Aorta (tissue), 5 donors: ENCODE measurements around the gene ICAM5. TPM values are rescaled to one million over a fixed set of nuclear protein-coding genes. Genes with fewer than 3 reads are reported as not detected.

ENCODE experiments used
- ATAC-seq: fragments of 200-7000 bp; cut with Tn5 transposase; one replicate; pipeline ENCODE4 v1.9.1; 2022; ENCODE audit warnings: moderate library complexity; ENCODE audit not compliant: low FRiP score
- DNase-seq, 2 donors: peaks; one replicate each; pipeline ENCODE4 v3.0.0-alpha.2; 2020
- H3K27ac ChIP-seq, 2 donors: one replicate each; pipeline ENCODE4 v1.5.1; 2013; ENCODE audit warnings: low read length in 2 of 2, mild to moderate bottlenecking in 2 of 2, moderate library complexity in 2 of 2, control low read depth in 1 of 2, inconsistent platforms in 1 of 2, low read depth in 1 of 2
- H3K27me3 ChIP-seq, 2 donors: one replicate each; pipeline ENCODE4 v1.6.1; 2013; ENCODE audit warnings: control low read depth in 1 of 2, low read length in 1 of 2, mild to moderate bottlenecking in 1 of 2, moderate library complexity in 1 of 2; ENCODE audit not compliant: insufficient read depth in 2 of 2, control insufficient read depth in 1 of 2
- H3K36me3 ChIP-seq, 2 donors: one replicate each; pipeline ENCODE4 v1.6.1; 2013; ENCODE audit warnings: control low read depth in 1 of 2, low read length in 1 of 2, mild to moderate bottlenecking in 1 of 2; ENCODE audit not compliant: insufficient read depth in 2 of 2, control insufficient read depth in 1 of 2
- H3K4me1 ChIP-seq, 2 donors: one replicate each; pipeline ENCODE4 v1.6.1; 2013; ENCODE audit warnings: low read length in 2 of 2, control low read depth in 1 of 2, mild to moderate bottlenecking in 1 of 2, moderate library complexity in 1 of 2; ENCODE audit not compliant: insufficient read depth in 2 of 2, control insufficient read depth in 1 of 2
- H3K4me3 ChIP-seq, 2 donors: one replicate each; pipeline ENCODE4 v1.5.1; 2013; ENCODE audit warnings: low read length in 2 of 2, control low read depth in 1 of 2, mild to moderate bottlenecking in 1 of 2
- H3K9me3 ChIP-seq: one replicate; pipeline ENCODE4 v1.6.1; 2013; ENCODE audit warnings: mild to moderate bottlenecking, low read length; ENCODE audit not compliant: control insufficient read depth
- WGBS, 2 donors: extraction: QIAGEN DNeasy Blood & Tissue Kit; methylation state at CpG; one replicate each; pipeline ENCODE4 v1.1.7; 2013; 5-methylcytosine and 5-hydroxymethylcytosine counted together
- intact Hi-C, 2 donors: fragments of 100-400 bp; cut with DNase I; formaldehyde crosslinking; loops; one replicate each; pipeline versions ENCODE4 v1.14.2 to v1.15.0; 2022
- polyA plus RNA-seq, 2 donors: library from polyadenylated mRNA; stranded (reverse); fragments of 200-250 nt; gene quantifications; one replicate each; pipeline ENCODE4 v1.2.3, GENCODE V29; 2013
- total RNA-seq, 2 donors: library from RNA; stranded (reverse); fragmentation: NEBNext Ultra II Directional; extraction: Animal tissue kit (Norgen Biotek cat#: 25700); gene quantifications; one replicate each; pipeline ENCODE4 v1.2.1, GENCODE V29; 2021
- donor health status: healthy with polysubstance abuse.
- donor health status: Bipolar disorder and iron deficiency.
- donor health status: DM: no; HTN: no; CAD: no.
- donor health status: DM: no; HTN: no; CAD: no.
- donor health status: DM: yes; HTN: yes; CAD: no.

ICAM5 gene
- total and polyA plus RNA-seq, 4 donors = 0.10 to 2.5 (median 1.3) TPM; not detected in 1

GRCh38 chr19:10344780-10345179 is 55.0 kb downstream of the ICAM5 start:
- intact Hi-C loops = no loop called here
- H3K27ac ChIP-seq = no peak overlapping the region
- WGBS, 2 donors = 54 to 59% methylated on average over 10 of the region's 10 CpGs

More at GRCh38 chr19:10344780-10345179, 55.0 kb downstream of the ICAM5 start:
- Histone ChIP-seq H3K27me3 (no peaks in the 10 kb centered on the region), H3K36me3 (no peaks in the 10 kb centered on the region), H3K9me3 (no peaks in the 10 kb centered on the region), H3K4me3 (no peak overlapping the region), H3K4me1 (no peaks in the 10 kb centered on the region)
- no peak for ATAC-seq
- no peak for DNase-seq

Other genes starting within 250 kb of the ICAM5 start
- gene SHFL, start 203.6 kb upstream of the ICAM5 start, total RNA-seq = 10 to 100 TPM; 32.1 to 50.5 TPM
- 10 to 100 TPM; 20.3 to 70.2 TPM for gene SHFL, start 203.6 kb upstream of the ICAM5 start, polyA plus RNA-seq
- under 1 TPM; 0.19 to 0.24 TPM for gene ANGPTL6, start 187.3 kb upstream of the ICAM5 start, total RNA-seq
- gene ANGPTL6, start 187.3 kb upstream of the ICAM5 start, polyA plus RNA-seq = under 1 TPM; 0.41 to 0.63 TPM
- gene PPAN, start 183.6 kb upstream of the ICAM5 start, total RNA-seq = 10 to 100 TPM; 24.3 to 30.9 TPM
- 10 to 100 TPM; 13.1 to 24.7 TPM for gene PPAN, start 183.6 kb upstream of the ICAM5 start, polyA plus RNA-seq
- gene P2RY11, start 178.3 kb upstream of the ICAM5 start, total RNA-seq = 10 to 100 TPM in 1 of 2 donors, 1 to 10 TPM in 1; 9.7 to 10.5 TPM
- 10 to 100 TPM in 1 of 2 donors, 1 to 10 TPM in 1; 5.3 to 16.0 TPM for gene P2RY11, start 178.3 kb upstream of the ICAM5 start, polyA plus RNA-seq
- 100 to 1,000 TPM; 143 to 176 TPM for gene EIF3G, start 170.1 kb upstream of the ICAM5 start, total RNA-seq
- 100 to 1,000 TPM; 162 to 319 TPM for gene EIF3G, start 170.1 kb upstream of the ICAM5 start, polyA plus RNA-seq
- 10 to 100 TPM; 59.6 to 89.0 TPM for gene DNMT1, start 95.0 kb upstream of the ICAM5 start, total RNA-seq
- 10 to 100 TPM in 1 of 2 donors, 1 to 10 TPM in 1; 7.1 to 32.7 TPM for gene DNMT1, start 95.0 kb upstream of the ICAM5 start, polyA plus RNA-seq
- gene S1PR2, start 58.6 kb upstream of the ICAM5 start, total RNA-seq = 10 to 100 TPM in 1 of 2 donors, 1 to 10 TPM in 1; 9.8 to 14.3 TPM
- gene S1PR2, start 58.6 kb upstream of the ICAM5 start, polyA plus RNA-seq = 1 to 10 TPM; 3.3 to 4.2 TPM
- gene MRPL4, start 37.7 kb upstream of the ICAM5 start, total RNA-seq = 10 to 100 TPM; 22.7 to 25.4 TPM
- 10 to 100 TPM; 27.4 to 38.2 TPM for gene MRPL4, start 37.7 kb upstream of the ICAM5 start, polyA plus RNA-seq
- gene ICAM1, start 18.8 kb upstream of the ICAM5 start, total RNA-seq = 10 to 100 TPM; 41.2 to 43.6 TPM
- gene ICAM1, start 18.8 kb upstream of the ICAM5 start, polyA plus RNA-seq = 1 to 10 TPM; 4.0 to 6.0 TPM
- gene ICAM4, start 3.0 kb upstream of the ICAM5 start, total RNA-seq = 1 to 10 TPM in 1 of 2 donors, under 1 TPM in 1; 0.93 to 2.8 TPM
- not detected for gene ICAM4, start 3.0 kb upstream of the ICAM5 start, polyA plus RNA-seq
- 1 to 10 TPM; 1.3 to 3.1 TPM for gene ZGLP1, start 19.9 kb downstream of the ICAM5 start, total RNA-seq
- 10 to 100 TPM in 1 of 2 donors, 1 to 10 TPM in 1; 2.1 to 22.4 TPM for gene ZGLP1, start 19.9 kb downstream of the ICAM5 start, polyA plus RNA-seq
- 10 to 100 TPM in 1 of 2 donors, 1 to 10 TPM in 1; 7.5 to 17.3 TPM for gene FDX2, start 26.1 kb downstream of the ICAM5 start, total RNA-seq
- 10 to 100 TPM; 25.8 to 26.0 TPM for gene FDX2, start 26.1 kb downstream of the ICAM5 start, polyA plus RNA-seq
- 10 to 100 TPM; 24.0 TPM for gene RAVER1, start 43.6 kb downstream of the ICAM5 start, total RNA-seq
- gene RAVER1, start 43.6 kb downstream of the ICAM5 start, polyA plus RNA-seq = 10 to 100 TPM in 1 of 2 donors, 1 to 10 TPM in 1; 7.9 to 10.4 TPM
- gene ICAM3, start 49.7 kb downstream of the ICAM5 start, total RNA-seq = 10 to 100 TPM; 10.1 to 10.5 TPM
- 1 to 10 TPM; 6.3 to 7.8 TPM for gene ICAM3, start 49.7 kb downstream of the ICAM5 start, polyA plus RNA-seq
- gene TYK2, start 90.6 kb downstream of the ICAM5 start, total RNA-seq = 100 to 1,000 TPM in 1 of 2 donors, 10 to 100 TPM in 1; 84.5 to 128 TPM
- gene TYK2, start 90.6 kb downstream of the ICAM5 start, polyA plus RNA-seq = 100 to 1,000 TPM in 1 of 2 donors, 10 to 100 TPM in 1; 33.2 to 253 TPM
- gene CDC37, start 113.6 kb downstream of the ICAM5 start, total RNA-seq = 100 to 1,000 TPM; 124 to 146 TPM
- 100 to 1,000 TPM; 121 to 260 TPM for gene CDC37, start 113.6 kb downstream of the ICAM5 start, polyA plus RNA-seq
- 10 to 100 TPM; 12.3 to 30.2 TPM for gene PDE4A, start 130.6 kb downstream of the ICAM5 start, total RNA-seq
- gene PDE4A, start 130.6 kb downstream of the ICAM5 start, polyA plus RNA-seq = 10 to 100 TPM in 1 of 2 donors, 1 to 10 TPM in 1; 8.6 to 13.6 TPM
- 10 to 100 TPM; 43.6 to 62.8 TPM for gene KEAP1, start 213.4 kb downstream of the ICAM5 start, total RNA-seq
- gene KEAP1, start 213.4 kb downstream of the ICAM5 start, polyA plus RNA-seq = 10 to 100 TPM; 30.9 to 56.2 TPM
- under 1 TPM; 0.39 to 0.99 TPM for gene S1PR5, start 227.5 kb downstream of the ICAM5 start, total RNA-seq
- gene S1PR5, start 227.5 kb downstream of the ICAM5 start, polyA plus RNA-seq = 1 to 10 TPM; 1.3 to 1.6 TPM